HG03045 (cell line): ENCODE data around the gene GRIP2.

Experiments used
- ATAC-seq: cut with Tn5 transposase; IDR thresholded peaks from one replicate; pipeline ENCODE4 v1.9.1; 2021; ENCODE audit warnings: mild to moderate bottlenecking, moderate library complexity; ENCODE audit not compliant: unreplicated experiment

The GRIP2 gene

GRCh38 chr3:14539742-14540491, at the start of gene GRIP2:
Gene GRIP2, minus strand, starts transcription at chr3:14540342. Its CDS starts 34 bp downstream, at chr3:14540308.
- no peak for ATAC-seq

- no peak for ATAC-seq
These were observed 48.4 kb upstream of the GRIP2 start for GRCh38 chr3:14588425-14589112.

- no peak for ATAC-seq
These were observed 47.7 kb upstream of the GRIP2 start for GRCh38 chr3:14587740-14588360.

GRCh38 chr3:14586611-14587010, 46.5 kb upstream of the GRIP2 start:
- no peak for ATAC-seq

- ATAC-seq = no peak
These were observed 43.5 kb upstream of the GRIP2 start for GRCh38 chr3:14583548-14584091.

GRCh38 chr3:14582045-14582410, 41.9 kb upstream of the GRIP2 start:
- no peak for ATAC-seq

- ATAC-seq = no peak
These were observed 41.3 kb upstream of the GRIP2 start for GRCh38 chr3:14581334-14582044.

GRCh38 chr3:14577897-14578296, 37.8 kb upstream of the GRIP2 start:
- ATAC-seq = no peak

- no peak for ATAC-seq
These were observed 36.0 kb upstream of the GRIP2 start for GRCh38 chr3:14576163-14576562.

GRCh38 chr3:14574183-14574582, 34.0 kb upstream of the GRIP2 start:
- ATAC-seq = no peak

GRCh38 chr3:14573706-14574105, 33.6 kb upstream of the GRIP2 start:
- no peak for ATAC-seq

GRCh38 chr3:14570864-14571263, 30.7 kb upstream of the GRIP2 start:
- no peak for ATAC-seq

GRCh38 chr3:14570089-14570488, 29.9 kb upstream of the GRIP2 start:
- no peak for ATAC-seq

- no peak for ATAC-seq
These were observed 29.4 kb upstream of the GRIP2 start for GRCh38 chr3:14569474-14570000.

GRCh38 chr3:14568269-14568668, 28.1 kb upstream of the GRIP2 start:
- ATAC-seq = no peak

GRCh38 chr3:14566812-14567211, 26.7 kb upstream of the GRIP2 start:
- ATAC-seq = no peak

GRCh38 chr3:14565868-14566588, 25.9 kb upstream of the GRIP2 start:
- no peak for ATAC-seq

GRCh38 chr3:14564741-14565140, 24.6 kb upstream of the GRIP2 start:
- no peak for ATAC-seq

GRCh38 chr3:14563946-14564539, 23.9 kb upstream of the GRIP2 start:
- ATAC-seq = no peak
